H9 (cell line): ENCODE measurements around the gene NEDD9. TPM values are rescaled to one million over a fixed set of nuclear protein-coding genes. Genes with fewer than 3 reads are reported as not detected.

Experiments
- DNase-seq: peaks from one replicate; pipeline ENCODE4 v3.0.0-alpha.2; 2017
- H2AFZ ChIP-seq: one replicate; pipeline ENCODE4 v1.6.1; 2013; ENCODE audit warnings: mild to moderate bottlenecking, low read length, control low read depth, moderate library complexity
- H2AK5ac ChIP-seq: 2 replicates; pipeline ENCODE4 v1.6.1; 2013; ENCODE audit warnings: low read length, control low read depth, mixed read lengths; ENCODE audit not compliant: insufficient read length
- H2BK120ac ChIP-seq: one replicate; pipeline ENCODE4 v1.6.1; 2013; ENCODE audit warnings: low read depth, mild to moderate bottlenecking, low read length, control low read depth, inconsistent platforms; ENCODE audit not compliant: poor library complexity, severe bottlenecking
- H2BK12ac ChIP-seq: 2 replicates; pipeline ENCODE4 v1.6.1; 2013; ENCODE audit warnings: low read length, control low read depth, mixed read lengths, low read depth; ENCODE audit not compliant: insufficient read length
- H2BK15ac ChIP-seq: 2 replicates; pipeline ENCODE4 v1.6.1; 2013; ENCODE audit warnings: low read depth, low read length, control low read depth
- H2BK20ac ChIP-seq: one replicate; pipeline ENCODE4 v1.6.1; 2013; ENCODE audit warnings: low read depth, mild to moderate bottlenecking, low read length, control low read depth, inconsistent platforms; ENCODE audit not compliant: poor library complexity, severe bottlenecking
- H2BK5ac ChIP-seq: 2 replicates; pipeline ENCODE4 v1.6.1; 2013; ENCODE audit warnings: low read length, control low read depth, mixed read lengths; ENCODE audit not compliant: insufficient read length
- H3K14ac ChIP-seq: 2 replicates; pipeline ENCODE4 v1.6.1; 2013; ENCODE audit warnings: low read length, control low read depth; ENCODE audit not compliant: insufficient read depth
- H3K18ac ChIP-seq: 2 replicates; pipeline ENCODE4 v1.6.1; 2013; ENCODE audit warnings: low read depth, mild to moderate bottlenecking, mixed read lengths, low read length, control low read depth; ENCODE audit not compliant: insufficient read length
- H3K23ac ChIP-seq: 2 replicates; pipeline ENCODE4 v1.6.1; 2013; ENCODE audit warnings: low read length, control low read depth, mixed read lengths, low read depth; ENCODE audit not compliant: insufficient read length
- H3K23me2 ChIP-seq: 2 replicates; pipeline ENCODE4 v1.6.1; 2013; ENCODE audit warnings: low read depth, mild to moderate bottlenecking, mixed read lengths, low read length, control low read depth; ENCODE audit not compliant: insufficient read length, poor library complexity, severe bottlenecking
- H3K27ac ChIP-seq: 2 replicates; pipeline ENCODE4 v1.5.1; 2013; ENCODE audit warnings: low read length, control low read depth, mixed read lengths, low read depth; ENCODE audit not compliant: insufficient read length
- H3K27me3 ChIP-seq: 2 replicates; pipeline ENCODE4 v1.6.1; 2013; ENCODE audit warnings: low read length, control low read depth, inconsistent platforms; ENCODE audit not compliant: insufficient read depth
- H3K4ac ChIP-seq: 2 replicates; pipeline ENCODE4 v1.6.1; 2013; ENCODE audit warnings: low read depth, mild to moderate bottlenecking, control low read depth, inconsistent platforms, low read length, moderate library complexity
- H3K4me1 ChIP-seq: 2 replicates; pipeline ENCODE4 v1.6.1; 2013; ENCODE audit warnings: low read length, control low read depth, inconsistent platforms; ENCODE audit not compliant: insufficient read depth
- H3K4me2 ChIP-seq: 2 replicates; pipeline ENCODE4 v1.6.1; 2013; ENCODE audit warnings: low read length, control low read depth, mixed read lengths; ENCODE audit not compliant: insufficient read length, insufficient read depth
- H3K56ac ChIP-seq: 2 replicates; pipeline ENCODE4 v1.6.1; 2013; ENCODE audit warnings: low read depth, mild to moderate bottlenecking, mixed read lengths, low read length, control low read depth; ENCODE audit not compliant: insufficient read length
- H3K79me1 ChIP-seq: 2 replicates; pipeline ENCODE4 v1.6.1; 2013; ENCODE audit warnings: low read depth, mild to moderate bottlenecking, moderate library complexity, low read length, control low read depth, inconsistent platforms; ENCODE audit not compliant: insufficient read depth, poor library complexity, severe bottlenecking
- H3K79me2 ChIP-seq: 2 replicates; pipeline ENCODE4 v1.6.1; 2013; ENCODE audit warnings: low read length, control low read depth, inconsistent platforms; ENCODE audit not compliant: insufficient read depth
- H3K9ac ChIP-seq: 2 replicates; pipeline ENCODE4 v1.6.1; 2013; ENCODE audit warnings: low read length, control low read depth, mixed read lengths; ENCODE audit not compliant: insufficient read length; ENCODE audit errors: extremely low read depth
- H3K9me3 ChIP-seq: one replicate; pipeline ENCODE4 v1.6.1; 2013; ENCODE audit warnings: low read depth, low read length, inconsistent platforms; ENCODE audit not compliant: control insufficient read depth
- H3T11ph ChIP-seq: one replicate; pipeline ENCODE4 v1.6.1; 2013; ENCODE audit warnings: mild to moderate bottlenecking, low read length, control low read depth, inconsistent platforms
- H4K20me1 ChIP-seq: one replicate; pipeline ENCODE4 v1.6.1; 2013; ENCODE audit not compliant: control insufficient read depth, insufficient read length, insufficient read depth
- H4K5ac ChIP-seq: 2 replicates; pipeline ENCODE4 v1.6.1; 2013; ENCODE audit warnings: low read depth, mild to moderate bottlenecking, mixed read lengths, low read length, control low read depth; ENCODE audit not compliant: insufficient read length
- H4K8ac ChIP-seq: replicated peaks from 2 replicates; pipeline ENCODE4 v1.6.1; 2013; ENCODE audit warnings: low read length, control low read depth, mixed read lengths, low read depth; ENCODE audit not compliant: insufficient read length
- H4K91ac ChIP-seq: 2 replicates; pipeline ENCODE4 v1.6.1; 2013; ENCODE audit warnings: low read depth, mild to moderate bottlenecking, moderate library complexity, mixed read lengths, low read length, control low read depth; ENCODE audit not compliant: insufficient read length
- H3K27ac Mint-ChIP-seq, 3 experiments: 2 replicates in 2 of 3; 3 replicates in 1 of 3; pipeline ENCODE4 v1.8.0; 2020 to 2021; ENCODE audit warnings: mixed read lengths in 3 of 3, mild to moderate bottlenecking in 1 of 3, moderate library complexity in 1 of 3
- H3K27me3 Mint-ChIP-seq: 2 replicates; pipeline ENCODE4 v1.8.0; 2021; ENCODE audit warnings: low read depth, mild to moderate bottlenecking, moderate library complexity, mixed read lengths
- H3K36me3 Mint-ChIP-seq, 3 experiments: 2 replicates in 2 of 3; 3 replicates in 1 of 3; pipeline ENCODE4 v1.8.0; 2020 to 2021; ENCODE audit warnings: low read depth in 3 of 3, mixed read lengths in 3 of 3; ENCODE audit not compliant: insufficient read depth in 1 of 3
- H3K4me1 Mint-ChIP-seq, 2 experiments: 2 replicates each; pipeline ENCODE4 v1.8.0; 2020; ENCODE audit warnings: mixed read lengths in 2 of 2
- H3K4me3 Mint-ChIP-seq, 2 experiments: 2 replicates in 1 of 2; 3 replicates in 1 of 2; pipeline ENCODE4 v1.8.0; 2020 to 2021; ENCODE audit warnings: mild to moderate bottlenecking in 2 of 2, mixed read lengths in 2 of 2, moderate library complexity in 1 of 2
- H3K9me3 Mint-ChIP-seq, 2 experiments: 2 replicates in 1 of 2; 3 replicates in 1 of 2; pipeline ENCODE4 v1.8.0; 2020; ENCODE audit warnings: mild to moderate bottlenecking in 2 of 2, mixed read lengths in 2 of 2, moderate library complexity in 1 of 2
- CTCF ChIP-seq: fragments of 200-600 bp; sonication (generic); conservative IDR thresholded peaks from 3 replicates; pipeline ENCODE4 v1.8.0; 2021; ENCODE audit warnings: antibody characterized with exemption, mild to moderate bottlenecking
- WGBS: extraction: QIAGEN DNeasy Blood & Tissue Kit; methylation state at CpG from one replicate; pipeline ENCODE4 v1.1.7; 2013; ENCODE audit warnings: missing lambda C conversion rate, low lambda C conversion rate, mixed read lengths; ENCODE audit not compliant: insufficient read length; ENCODE audit errors: extremely low coverage; 5-methylcytosine and 5-hydroxymethylcytosine counted together
- total RNA-seq: library from RNA; stranded (reverse); gene quantifications from 2 replicates; pipeline ENCODE4 v1.2.1, GENCODE V29; 2021

NEDD9 gene
- total RNA-seq, 1 experiment from 2014 or later: 5.5 TPM

- Mint-ChIP-seq H3K27ac (no peak overlapping the region), H3K4me3 (no peak overlapping the region)
- H2BK20ac ChIP-seq: no peak overlapping the region
These were observed 9.3 kb upstream of the NEDD9 start for GRCh38 chr6:11241793-11242201.

More at GRCh38 chr6:11241793-11242201, 9.3 kb upstream of the NEDD9 start:
- Histone ChIP-seq H4K20me1 (no peaks in the 10 kb centered on the region), H3K4me2 (no peak overlapping the region), H4K5ac (no peak overlapping the region), H3T11ph (no peak overlapping the region), H2AFZ (peak overlapping the region; percentile 14), H2BK120ac (no peak overlapping the region), H2BK5ac (no peak overlapping the region), H3K9me3 (no peaks in the 10 kb centered on the region), H3K23me2 (no peaks in the 10 kb centered on the region), H2AK5ac (no peak overlapping the region), H4K91ac (no peak overlapping the region), H3K9ac (no peak overlapping the region), H3K23ac (no peak overlapping the region), H3K27me3 (0 out of 2 replicates have a peak, but pooled peaks cover 3% of the 10 kb centered on the region), H3K14ac (no peak overlapping the region), H3K4ac (no peak overlapping the region), H3K18ac (no peak overlapping the region), H3K56ac (no peak overlapping the region), H3K79me2 (no peaks in the 10 kb centered on the region), H4K8ac (no peak overlapping the region), H2BK12ac (no peak overlapping the region), H3K27ac (no peak overlapping the region), H3K79me1 (no peaks in the 10 kb centered on the region), H3K4me1 (peaks cover 2% of the 10 kb centered on the region; the same call in 1 of the 2 replicates), H2BK15ac (no peak overlapping the region)
- H3K36me3 Mint-ChIP-seq: peaks cover 0 to 2% (median 0%) of the 10 kb centered on the region in 3 experiments; a peak in 1 of 7 replicates
- H3K4me1 Mint-ChIP-seq: peaks cover 0 to 3% of the 10 kb centered on the region in 2 experiments
- peaks cover 13% of the 10 kb centered on the region for H3K27me3 Mint-ChIP-seq
- TF ChIP-seq CTCF: peak; percentile 93
- peak; percentile 86 for DNase-seq
- no CpG with 5 or more reads among the region's 17 CpGs for WGBS
- no peaks in the 10 kb centered on the region for H3K9me3 Mint-ChIP-seq
